ENCODE results near the gene SLC16A8.

SLC16A8 gene

GRCh38 chr22:38112381-38112780 is 28.4 kb upstream of the SLC16A8 start:
- no peak for DNase-seq (ENCODE audit: extremely low read depth in 1 of 2, low read depth in 1 of 2)

GRCh38 chr22:38111925-38112355 is 28.0 kb upstream of the SLC16A8 start:
- DNase-seq (ENCODE audit: extremely low read depth in 1 of 2, low read depth in 1 of 2) = no peak

- no peak for DNase-seq (ENCODE audit: extremely low read depth in 1 of 2, low read depth in 1 of 2)
Observed at GRCh38 chr22:38110863-38111852, 27.2 kb upstream of the SLC16A8 start.

GRCh38 chr22:38110008-38110862 is 26.3 kb upstream of the SLC16A8 start, which contains the start of gene BAIAP2L2:
Gene BAIAP2L2 (minus strand): TSS chr22:38110684. CDS start chr22:38110525, 159 bp downstream.
- no peak for DNase-seq (ENCODE audit: extremely low read depth in 1 of 2, low read depth in 1 of 2)

- no peak for DNase-seq (ENCODE audit: extremely low read depth in 1 of 2, low read depth in 1 of 2)
Observed at GRCh38 chr22:38109371-38110001, 25.5 kb upstream of the SLC16A8 start.

GRCh38 chr22:38108561-38109319 is 24.8 kb upstream of the SLC16A8 start:
- DNase-seq (ENCODE audit: extremely low read depth in 1 of 2, low read depth in 1 of 2) = no peak

GRCh38 chr22:38107692-38108515 is 23.9 kb upstream of the SLC16A8 start:
- DNase-seq (ENCODE audit: extremely low read depth in 1 of 2, low read depth in 1 of 2) = no peak

GRCh38 chr22:38106814-38107578 is 23.0 kb upstream of the SLC16A8 start:
- no peak for DNase-seq (ENCODE audit: extremely low read depth in 1 of 2, low read depth in 1 of 2)

GRCh38 chr22:38104084-38104483 is 20.1 kb upstream of the SLC16A8 start:
- no peak for DNase-seq (ENCODE audit: extremely low read depth in 1 of 2, low read depth in 1 of 2)

GRCh38 chr22:38103641-38104040 is 19.7 kb upstream of the SLC16A8 start:
- DNase-seq (ENCODE audit: extremely low read depth in 1 of 2, low read depth in 1 of 2) = no peak

- no peak for DNase-seq (ENCODE audit: extremely low read depth in 1 of 2, low read depth in 1 of 2)
Observed at GRCh38 chr22:38098410-38099249, 14.6 kb upstream of the SLC16A8 start.

GRCh38 chr22:38097557-38098409 is 13.8 kb upstream of the SLC16A8 start:
- DNase-seq (ENCODE audit: extremely low read depth in 1 of 2, low read depth in 1 of 2) = no peak

GRCh38 chr22:38097058-38097457 is 13.1 kb upstream of the SLC16A8 start:
- DNase-seq (ENCODE audit: extremely low read depth in 1 of 2, low read depth in 1 of 2) = no peak

- no peak for DNase-seq (ENCODE audit: extremely low read depth in 1 of 2, low read depth in 1 of 2)
Observed at GRCh38 chr22:38089474-38089851, 5.5 kb upstream of the SLC16A8 start.

GRCh38 chr22:38088629-38089473 is 4.9 kb upstream of the SLC16A8 start:
- no peak for DNase-seq (ENCODE audit: extremely low read depth in 1 of 2, low read depth in 1 of 2)

- no peak for DNase-seq (ENCODE audit: extremely low read depth in 1 of 2, low read depth in 1 of 2)
Observed at GRCh38 chr22:38087855-38088254, 3.9 kb upstream of the SLC16A8 start.

All from activated CD8-positive, alpha-beta memory T cell treated with anti-CD3 and anti-CD28 coated beads for 1 hour (primary cell).